GM12878 (cell line): Measurements from ENCODE around the gene PIP5K1A. TPM values are rescaled to one million over a fixed set of nuclear protein-coding genes. Genes with fewer than 3 reads are reported as not detected.

Experiments
- CEBPB ChIP-seq, 2 experiments: fragments of 150-350 bp in 1 of 2; IDR thresholded peaks; 2 replicates each; pipeline ENCODE4 v1.6.1; 2012 to 2014; ENCODE audit warnings: low read depth in 2 of 2, low read length in 2 of 2, borderline replicate concordance in 1 of 2, inconsistent platforms in 1 of 2
- CREM ChIP-seq: IDR thresholded peaks from 2 replicates; pipeline ENCODE4 v1.6.1; 2014; ENCODE audit warnings: antibody characterized with exemption, low read depth
- CUX1 ChIP-seq: IDR thresholded peaks from 2 replicates; pipeline ENCODE4 v1.6.1; 2012; ENCODE audit warnings: improper control_type of control experiment, low read depth, low read length; ENCODE audit not compliant: insufficient replicate concordance
- EED ChIP-seq: sonication (generic); IDR thresholded peaks from 2 replicates; pipeline ENCODE4 v1.6.1; 2016; ENCODE audit warnings: antibody characterized with exemption, low read depth
- GATAD2B ChIP-seq: fragments of 450-650 bp; conservative IDR thresholded peaks from 2 replicates; pipeline ENCODE4 v1.6.1; 2017; ENCODE audit warnings: low read depth, mild to moderate bottlenecking, moderate library complexity
- KLF5 ChIP-seq: fragments of 450-650 bp; IDR thresholded peaks from 2 replicates; pipeline ENCODE4 v1.6.1; 2014; ENCODE audit warnings: mild to moderate bottlenecking; ENCODE audit not compliant: partially characterized antibody
- MLLT1 ChIP-seq: fragments of 450-650 bp; IDR thresholded peaks from 2 replicates; pipeline ENCODE4 v1.6.1; 2016; ENCODE audit warnings: mild to moderate bottlenecking
- MTA2 ChIP-seq: fragments of 450-650 bp; IDR thresholded peaks from 2 replicates; pipeline ENCODE4 v1.6.1; 2016; ENCODE audit warnings: low read depth, mild to moderate bottlenecking, moderate library complexity
- NFIC ChIP-seq: IDR thresholded peaks from 2 replicates; pipeline ENCODE4 v1.6.1; 2012; ENCODE audit warnings: low read depth, mild to moderate bottlenecking, inconsistent platforms, low read length, moderate library complexity
- NFXL1 ChIP-seq: fragments of 450-650 bp; IDR thresholded peaks from 2 replicates; pipeline ENCODE4 v1.6.1; 2017; ENCODE audit warnings: antibody characterized with exemption, mild to moderate bottlenecking, borderline replicate concordance
- PAX5 ChIP-seq: IDR thresholded peaks from 2 replicates; pipeline ENCODE4 v1.6.1; 2011; ENCODE audit warnings: low read depth, low read length, borderline replicate concordance
- PML ChIP-seq: IDR thresholded peaks from 2 replicates; pipeline ENCODE4 v1.6.1; 2012; ENCODE audit warnings: low read length, inconsistent platforms
- RAD21 ChIP-seq: IDR thresholded peaks from 2 replicates; pipeline ENCODE4 v1.6.1; 2011; ENCODE audit warnings: mild to moderate bottlenecking, low read depth, low read length, moderate library complexity; ENCODE audit not compliant: insufficient read depth
- RB1 ChIP-seq: fragments of 450-650 bp; formaldehyde crosslinking; IDR thresholded peaks from 2 replicates; pipeline ENCODE4 v1.6.1; 2017; ENCODE audit warnings: mild to moderate bottlenecking, borderline replicate concordance
- RCOR1 ChIP-seq: conservative IDR thresholded peaks from 2 replicates; pipeline ENCODE4 v1.6.1; 2012; ENCODE audit warnings: low read depth, low read length, improper control_type of control experiment
- SMARCA5 ChIP-seq: fragments of 450-650 bp; IDR thresholded peaks from 2 replicates; pipeline ENCODE4 v1.6.1; 2017; ENCODE audit warnings: mild to moderate bottlenecking
- SPI1 ChIP-seq: IDR thresholded peaks from 2 replicates; pipeline ENCODE4 v1.6.1; 2011; ENCODE audit warnings: low read depth, mild to moderate bottlenecking, low read length, moderate library complexity, borderline replicate concordance; ENCODE audit not compliant: insufficient read depth
- SREBF1 ChIP-seq: IDR thresholded peaks from 2 replicates; pipeline ENCODE4 v1.6.1; 2012; ENCODE audit warnings: mild to moderate bottlenecking, low read length
- SUPT20H ChIP-seq: IDR thresholded peaks from 2 replicates; pipeline ENCODE4 v1.6.1; 2011; ENCODE audit warnings: low read depth, mild to moderate bottlenecking, low read length, moderate library complexity, borderline replicate concordance; ENCODE audit not compliant: control insufficient read depth
- TCF7 ChIP-seq: IDR thresholded peaks from 2 replicates; pipeline ENCODE4 v1.6.1; 2014; ENCODE audit warnings: antibody characterized with exemption, borderline replicate concordance
- USF1 ChIP-seq: IDR thresholded peaks from 2 replicates; pipeline ENCODE4 v1.6.1; 2011; ENCODE audit warnings: borderline replicate concordance, low read depth, mild to moderate bottlenecking, moderate library complexity, mixed read lengths, low read length; ENCODE audit not compliant: insufficient read depth; ENCODE audit errors: extremely low read length
- ZSCAN29 ChIP-seq: fragments of 450-650 bp; IDR thresholded peaks from 2 replicates; pipeline ENCODE4 v1.6.1; 2017; ENCODE audit warnings: mild to moderate bottlenecking, moderate library complexity
- polyA plus RNA-seq, 11 experiments: library from polyadenylated mRNA; depleted of rRNA in 4 of 11; unstranded in 6 of 11; stranded (reverse) in 5 of 11; fragments of >200 nt; fragmentation: Nextera tagmentation in 4 of 11; fragmentation: Illumina TruSeq in 1 of 11; extraction: Ambion mirVana in 4 of 11; extraction: Trizol in 1 of 11; gene quantifications; 1 replicate in 1 of 11; 2 replicates in 10 of 11; pipeline versions ENCODE4 v1.2.1 to v1.2.3, GENCODE V29; 2011 to 2016; ENCODE audit warnings: inconsistent platforms in 2 of 11, missing spikeins in 2 of 11, low read depth in 1 of 11
- total RNA-seq, 4 experiments: library from RNA; depleted of rRNA in 3 of 4; stranded (reverse); fragments of >200 nt in 3 of 4; fragmentation: Illumina TruSeq in 1 of 4; extraction: Trizol in 1 of 4; gene quantifications; 2 replicates each; pipeline versions ENCODE4 v1.2.1 to v1.2.3, GENCODE V29; 2013 to 2021

The PIP5K1A gene
- total and polyA plus RNA-seq, 10 of the 15 experiments (the other 5 are each of a cell fraction or from before 2014, with no cell fraction given), result 4.5 to 114 (median 51.5) TPM

GRCh38 chr1:151165738-151166504 is 32.4 kb upstream of the PIP5K1A start, which contains the start of the genes LYSMD1 and SCNM1 (continued):
- TF ChIP-seq CEBPB (IDR thresholded peaks at IDR 0.05; ENCODE audit: borderline replicate concordance in 1 of 2, low read depth in 2 of 2, low read length in 2 of 2), result no peak
- TF ChIP-seq MLLT1, result peak; percentile 24
- TF ChIP-seq RAD21, result no peak
- no peak for TF ChIP-seq NFXL1
- no peak for TF ChIP-seq RCOR1
- peak; percentile 98 for TF ChIP-seq CREM
- TF ChIP-seq RB1, result peak; percentile 48; the same call in 1 of the 2 replicates
- TF ChIP-seq NFIC, result 0 out of 2 replicates have a peak, but pooled peaks have one; percentile 55
- peak; percentile 48; the same call in 1 of the 2 replicates for TF ChIP-seq PAX5
- 0 out of 2 replicates have a peak, but pooled peaks have one; percentile 35 for TF ChIP-seq MTA2
- peak; percentile 55 for TF ChIP-seq EED
- TF ChIP-seq SPI1, result peak; percentile 76
- no peak for TF ChIP-seq TCF7
- TF ChIP-seq GATAD2B, result peak; percentile 85
- no peak for TF ChIP-seq CUX1
- TF ChIP-seq KLF5, result peak; percentile 82
- TF ChIP-seq SREBF1, result peak; percentile 84
- peak; percentile 34; the same call in 1 of the 2 replicates for TF ChIP-seq SMARCA5
- TF ChIP-seq ZSCAN29, result no peak
- no peak for TF ChIP-seq SUPT20H
- no peak for TF ChIP-seq USF1
- peak; percentile 91 for TF ChIP-seq PML
